IPS-20b (cell line): ENCODE results near the gene GTF3C4.

ENCODE experiments used
- H3K27ac ChIP-seq: one replicate; pipeline ENCODE4 v1.5.1; 2013; ENCODE audit warnings: low read length
- H3K27me3 ChIP-seq: 2 replicates; pipeline ENCODE4 v1.6.1; 2013; ENCODE audit warnings: mild to moderate bottlenecking, low read length, inconsistent platforms; ENCODE audit not compliant: insufficient read depth
- H3K36me3 ChIP-seq: 2 replicates; pipeline ENCODE4 v1.6.1; 2013; ENCODE audit warnings: low read depth, mild to moderate bottlenecking, inconsistent platforms, low read length, moderate library complexity; ENCODE audit not compliant: insufficient read depth
- H3K4me1 ChIP-seq: 2 replicates; pipeline ENCODE4 v1.6.1; 2013; ENCODE audit warnings: mild to moderate bottlenecking, control low read depth, inconsistent platforms, low read length, moderate library complexity; ENCODE audit not compliant: insufficient read depth
- H3K4me3 ChIP-seq: 2 replicates; pipeline ENCODE4 v1.5.1; 2013; ENCODE audit warnings: mild to moderate bottlenecking, low read length, inconsistent platforms
- H3K9ac ChIP-seq: 2 replicates; pipeline ENCODE4 v1.6.1; 2013; ENCODE audit warnings: low read depth, mild to moderate bottlenecking, inconsistent platforms, low read length, moderate library complexity
- H3K9me3 ChIP-seq: 2 replicates; pipeline ENCODE4 v1.6.1; 2013; ENCODE audit warnings: mild to moderate bottlenecking, low read depth, low read length, inconsistent platforms; ENCODE audit not compliant: insufficient read depth

The GTF3C4 gene

GRCh38 chr9:132739710-132740310 lies 69.5 kb downstream of the GTF3C4 start:
- Histone ChIP-seq H3K27ac (no peak overlapping the region), H3K4me3 (no peak overlapping the region), H3K27me3 (peaks cover 47% of the 10 kb centered on the region), H3K4me1 (peaks cover 12% of the 10 kb centered on the region), H3K9ac (no peak overlapping the region), H3K36me3 (no peaks in the 10 kb centered on the region), H3K9me3 (no peaks in the 10 kb centered on the region)

DNA sequence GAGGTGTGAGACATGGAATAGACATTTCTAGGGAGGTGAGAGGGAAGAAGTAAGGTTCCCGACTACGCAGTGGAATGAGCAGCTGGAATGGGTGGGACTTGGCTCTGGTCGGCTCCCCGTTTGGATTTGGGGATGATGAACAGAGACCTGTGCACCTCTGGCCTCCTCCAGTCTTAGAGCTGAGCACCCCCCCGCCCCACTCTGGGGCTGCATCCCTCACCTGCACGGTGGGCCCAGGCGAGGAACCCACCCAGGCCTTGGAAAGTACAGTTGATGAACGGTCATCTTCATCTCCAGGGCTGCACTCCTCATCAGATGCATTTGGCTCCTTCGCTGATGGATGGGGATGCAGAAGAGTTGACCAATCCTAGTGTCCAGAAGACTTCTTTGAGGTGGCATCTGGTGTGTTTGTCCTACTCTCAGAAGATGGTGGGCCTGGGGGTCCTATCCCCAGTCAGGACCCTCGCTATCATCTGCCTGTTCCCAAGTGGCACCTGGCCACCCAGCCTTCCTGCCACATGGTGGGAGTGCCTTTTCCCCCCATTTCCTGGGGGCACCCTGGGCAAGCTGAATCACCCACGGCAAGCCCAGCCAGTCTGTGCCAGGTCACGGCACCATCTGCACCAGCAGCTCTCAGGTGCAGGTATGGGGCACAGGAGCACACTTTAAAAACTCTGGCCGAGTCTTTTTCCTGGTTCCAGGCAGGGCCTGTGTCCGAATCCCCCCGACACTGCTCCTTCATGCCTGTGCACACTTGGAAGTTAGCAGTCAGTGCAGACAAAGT lies 70.5 kb downstream of the GTF3C4 start:
- peaks cover 15% of the 10 kb centered on the region for H3K4me1 ChIP-seq
- H3K9me3 ChIP-seq, result no peaks in the 10 kb centered on the region
- no peaks in the 10 kb centered on the region for H3K36me3 ChIP-seq
- H3K4me3 ChIP-seq, result no peak overlapping the region
- H3K27me3 ChIP-seq, result peaks cover 56% of the 10 kb centered on the region
- no peak overlapping the region for H3K9ac ChIP-seq
- H3K27ac ChIP-seq, result no peak overlapping the region

DNA sequence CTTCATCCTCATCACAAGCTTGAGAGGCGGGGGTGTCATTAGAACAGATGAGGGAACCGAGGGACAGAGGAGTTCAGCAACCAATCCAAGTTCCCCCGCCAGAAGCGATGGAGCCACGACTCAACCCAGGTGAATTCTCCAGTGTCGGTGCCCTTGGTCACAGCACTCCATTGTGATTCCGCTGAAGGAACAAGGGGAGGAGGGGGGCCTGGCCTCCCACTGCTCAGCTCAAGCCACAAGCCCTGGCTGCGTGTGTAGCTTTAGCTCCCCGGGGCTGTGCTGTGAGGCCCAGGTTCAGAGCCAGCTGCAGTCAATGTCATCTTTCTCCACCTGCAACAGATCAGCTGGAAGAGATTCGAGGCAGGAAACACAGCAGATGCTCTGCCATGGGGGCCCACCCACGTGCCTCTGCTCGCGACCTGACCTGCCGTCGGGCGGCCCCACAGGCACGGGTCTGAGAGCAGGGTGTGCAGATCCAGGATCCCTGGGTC lies 72.6 kb downstream of the GTF3C4 start:
- Histone ChIP-seq H3K4me3 (no peak overlapping the region), H3K9ac (no peak overlapping the region), H3K4me1 (peaks cover 16% of the 10 kb centered on the region), H3K9me3 (no peaks in the 10 kb centered on the region), H3K27ac (no peak overlapping the region), H3K36me3 (no peaks in the 10 kb centered on the region), H3K27me3 (peaks cover 72% of the 10 kb centered on the region)

DNA sequence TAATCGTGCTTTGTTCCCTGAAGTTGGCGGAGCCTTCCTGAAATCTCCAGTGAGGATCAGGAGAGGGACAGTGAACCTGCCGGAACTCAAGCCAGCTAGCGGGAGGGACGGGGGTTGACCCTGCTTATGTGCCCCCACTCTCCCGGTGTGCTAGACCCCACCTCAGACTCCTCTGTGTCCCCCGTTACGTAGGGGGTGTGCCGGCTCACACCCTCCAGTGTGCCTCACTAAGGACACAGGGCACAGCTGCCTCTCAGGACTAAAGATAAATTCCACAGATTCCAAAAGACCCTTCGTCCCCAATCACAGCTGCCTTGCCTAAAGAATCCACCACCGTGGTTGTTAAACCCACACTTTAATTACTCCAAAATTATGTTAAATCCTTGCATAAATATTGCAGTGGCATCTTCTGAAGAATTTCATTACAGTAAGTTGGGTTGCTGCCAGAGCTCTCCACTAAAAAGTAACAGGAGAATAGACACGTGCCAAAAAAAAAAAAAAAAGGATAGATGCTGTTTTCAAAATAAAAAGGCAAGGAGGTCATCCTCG lies 73.7 kb downstream of the GTF3C4 start:
- H3K27me3 ChIP-seq, result peaks cover 72% of the 10 kb centered on the region
- H3K9me3 ChIP-seq, result no peaks in the 10 kb centered on the region
- no peak overlapping the region for H3K4me3 ChIP-seq
- H3K36me3 ChIP-seq, result no peaks in the 10 kb centered on the region
- no peak overlapping the region for H3K27ac ChIP-seq
- H3K9ac ChIP-seq, result no peak overlapping the region
- peaks cover 16% of the 10 kb centered on the region for H3K4me1 ChIP-seq
